Hepatocyte (in vitro differentiated cells): ENCODE measurements around the gene SEMA6A. TPM values are rescaled to one million over a fixed set of nuclear protein-coding genes. Genes with fewer than 3 reads are reported as not detected.

Experiments
- DNase-seq: peaks from one replicate; pipeline ENCODE4 v3.0.0-alpha.2; 2016; ENCODE audit warnings: low spot score
- H2AFZ ChIP-seq: fragments of 200-600 bp; sonication (generic); 2 replicates; pipeline ENCODE4 v1.6.0; 2016; ENCODE audit warnings: antibody characterized with exemption, mild to moderate bottlenecking
- H3K27ac ChIP-seq: fragments of 200-600 bp; sonication (generic); 2 replicates; pipeline ENCODE4 v1.5.1; 2016; ENCODE audit warnings: mild to moderate bottlenecking
- H3K27me3 ChIP-seq: fragments of 200-600 bp; sonication (generic); 2 replicates; pipeline ENCODE4 v1.6.1; 2016
- H3K36me3 ChIP-seq: fragments of 200-600 bp; sonication (generic); replicated peaks from 2 replicates; pipeline ENCODE4 v1.5.1; 2016; ENCODE audit warnings: low read depth; ENCODE audit not compliant: insufficient read depth
- H3K4me1 ChIP-seq: fragments of 200-600 bp; sonication (generic); 2 replicates; pipeline ENCODE4 v1.5.1; 2016; ENCODE audit warnings: mild to moderate bottlenecking, moderate library complexity; ENCODE audit not compliant: insufficient read depth
- H3K4me2 ChIP-seq: fragments of 200-600 bp; sonication (generic); 2 replicates; pipeline ENCODE4 v1.6.0; 2016
- H3K4me3 ChIP-seq: fragments of 200-600 bp; sonication (generic); 2 replicates; pipeline ENCODE4 v1.5.1; 2016; ENCODE audit warnings: mild to moderate bottlenecking
- H3K79me2 ChIP-seq: fragments of 200-600 bp; sonication (generic); 2 replicates; pipeline ENCODE4 v1.6.0; 2017; ENCODE audit warnings: mild to moderate bottlenecking
- H3K9me2 ChIP-seq: fragments of 200-600 bp; sonication (generic); replicated peaks from 2 replicates; pipeline ENCODE4 v1.6.0; 2017; ENCODE audit warnings: mild to moderate bottlenecking; ENCODE audit not compliant: insufficient read depth
- H3K9me3 ChIP-seq: fragments of 200-600 bp; sonication (generic); 2 replicates; pipeline ENCODE4 v1.5.1; 2016; ENCODE audit warnings: low read depth, mild to moderate bottlenecking
- H4K20me1 ChIP-seq: fragments of 200-600 bp; sonication (generic); 2 replicates; pipeline ENCODE4 v1.6.0; 2016; ENCODE audit warnings: mild to moderate bottlenecking; ENCODE audit not compliant: insufficient read depth, poor library complexity, severe bottlenecking
- EZH2 ChIP-seq: fragments of 200-600 bp; sonication (generic); IDR thresholded peaks from 2 replicates; pipeline ENCODE4 v1.6.1; 2016; ENCODE audit warnings: antibody characterized with exemption, mild to moderate bottlenecking, borderline replicate concordance
- EZH2phosphoT487 ChIP-seq: fragments of 200-600 bp; sonication (generic); IDR thresholded peaks from one replicate; pipeline ENCODE4 v1.6.1; 2018; ENCODE audit warnings: antibody characterized with exemption, mild to moderate bottlenecking, low read depth, moderate library complexity; ENCODE audit not compliant: unreplicated experiment, severe bottlenecking
- WGBS: methylation state at CpG from one replicate; pipeline ENCODE4 v1.1.6; 2016; ENCODE audit warnings: low lambda C conversion rate; ENCODE audit errors: missing lambda C conversion rate; 5-methylcytosine and 5-hydroxymethylcytosine counted together
- polyA plus RNA-seq: library from polyadenylated mRNA; unstranded; fragments of >200 nt; fragmentation: Nextera tagmentation; extraction: Ambion mirVana; gene quantifications from 2 replicates; pipeline ENCODE4 v1.2.1, GENCODE V29; 2016
- total RNA-seq: library from RNA; depleted of rRNA; stranded (reverse); fragments of >200 nt; gene quantifications from 2 replicates; pipeline ENCODE4 v1.2.3, GENCODE V29; 2014
- TF ChIP-seq, protein P1 (sequence below): fragments of 200-600 bp; sonication (generic); IDR thresholded peaks from 2 replicates; pipeline ENCODE4 v1.5.1; 2016; ENCODE audit warnings: antibody characterized with exemption, mild to moderate bottlenecking; ENCODE audit not compliant: poor library complexity

SEMA6A gene
- total and polyA plus RNA-seq, 2 experiments from 2014 or later: 38.2 to 68.6 TPM

GRCh38 chr5:116453988-116454411 is 120.6 kb downstream of the SEMA6A start:
- peak overlapping the region; percentile 59 for H3K4me2 ChIP-seq
- no peaks in the 10 kb centered on the region for H3K9me2 ChIP-seq
- no peaks in the 10 kb centered on the region for H3K79me2 ChIP-seq
- H3K36me3 ChIP-seq: no peaks in the 10 kb centered on the region
- H3K9me3 ChIP-seq: no peaks in the 10 kb centered on the region
- H3K27me3 ChIP-seq: no peaks in the 10 kb centered on the region
- TF ChIP-seq EZH2 (no peak), EZH2phosphoT487 (no peak)
- TF ChIP-seq, protein P1, sequence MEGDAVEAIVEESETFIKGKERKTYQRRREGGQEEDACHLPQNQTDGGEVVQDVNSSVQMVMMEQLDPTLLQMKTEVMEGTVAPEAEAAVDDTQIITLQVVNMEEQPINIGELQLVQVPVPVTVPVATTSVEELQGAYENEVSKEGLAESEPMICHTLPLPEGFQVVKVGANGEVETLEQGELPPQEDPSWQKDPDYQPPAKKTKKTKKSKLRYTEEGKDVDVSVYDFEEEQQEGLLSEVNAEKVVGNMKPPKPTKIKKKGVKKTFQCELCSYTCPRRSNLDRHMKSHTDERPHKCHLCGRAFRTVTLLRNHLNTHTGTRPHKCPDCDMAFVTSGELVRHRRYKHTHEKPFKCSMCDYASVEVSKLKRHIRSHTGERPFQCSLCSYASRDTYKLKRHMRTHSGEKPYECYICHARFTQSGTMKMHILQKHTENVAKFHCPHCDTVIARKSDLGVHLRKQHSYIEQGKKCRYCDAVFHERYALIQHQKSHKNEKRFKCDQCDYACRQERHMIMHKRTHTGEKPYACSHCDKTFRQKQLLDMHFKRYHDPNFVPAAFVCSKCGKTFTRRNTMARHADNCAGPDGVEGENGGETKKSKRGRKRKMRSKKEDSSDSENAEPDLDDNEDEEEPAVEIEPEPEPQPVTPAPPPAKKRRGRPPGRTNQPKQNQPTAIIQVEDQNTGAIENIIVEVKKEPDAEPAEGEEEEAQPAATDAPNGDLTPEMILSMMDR: no peak
- DNase-seq: no peak
- H3K4me3 ChIP-seq: no peak overlapping the region
- peaks cover 18% of the 10 kb centered on the region for H3K4me1 ChIP-seq
- H2AFZ ChIP-seq: no peak overlapping the region
- H4K20me1 ChIP-seq: no peaks in the 10 kb centered on the region
- H3K27ac ChIP-seq: peak overlapping the region; percentile 42
- 45% methylated on average over 5 of the region's 5 CpGs for WGBS

GRCh38 chr5:116452774-116453368 is 121.8 kb downstream of the SEMA6A start:
- no peak overlapping the region for H2AFZ ChIP-seq
- H4K20me1 ChIP-seq: no peaks in the 10 kb centered on the region
- no peaks in the 10 kb centered on the region for H3K27me3 ChIP-seq
- no peaks in the 10 kb centered on the region for H3K9me3 ChIP-seq
- H3K4me1 ChIP-seq: peaks cover 20% of the 10 kb centered on the region
- no peak overlapping the region for H3K4me2 ChIP-seq
- no peak overlapping the region for H3K27ac ChIP-seq
- no peaks in the 10 kb centered on the region for H3K79me2 ChIP-seq
- 88% methylated on average over 2 of the region's 2 CpGs for WGBS
- H3K4me3 ChIP-seq: no peak overlapping the region
- TF ChIP-seq EZH2 (no peak), EZH2phosphoT487 (no peak)
- TF ChIP-seq, protein P1: no peak
- no peaks in the 10 kb centered on the region for H3K36me3 ChIP-seq
- DNase-seq: no peak
- no peaks in the 10 kb centered on the region for H3K9me2 ChIP-seq

DNA sequence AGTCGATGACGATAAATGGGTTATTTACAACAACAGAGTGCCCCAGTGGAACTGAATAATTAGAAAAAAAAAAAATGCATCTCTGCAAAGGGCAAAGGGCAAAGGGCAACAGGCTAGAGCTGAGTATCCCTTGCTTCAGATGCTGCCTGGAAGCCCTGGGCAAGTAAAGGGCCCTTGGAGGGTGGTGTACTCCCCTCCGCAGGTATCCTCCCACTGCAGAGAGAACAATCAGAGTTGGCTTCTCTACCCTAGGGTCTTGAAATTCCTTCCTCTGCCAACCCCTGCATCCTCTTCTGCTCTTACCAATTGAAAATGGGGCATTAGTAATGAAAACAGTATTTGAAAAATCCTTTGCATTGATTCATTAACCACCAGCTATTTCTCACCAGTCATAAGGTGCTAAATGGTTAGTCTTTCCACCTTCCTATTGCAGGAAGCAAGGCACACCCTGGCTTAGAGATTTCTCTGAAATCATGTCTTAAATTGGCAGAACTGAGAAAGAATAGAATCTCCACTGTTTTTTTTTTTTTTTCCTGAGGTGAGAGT is 122.6 kb downstream of the SEMA6A start:
- no peak for DNase-seq
- TF ChIP-seq EZH2phosphoT487 (no peak), EZH2 (no peak)
- TF ChIP-seq, protein P1: no peak
- Histone ChIP-seq H4K20me1 (no peaks in the 10 kb centered on the region), H3K4me2 (no peak overlapping the region), H3K9me3 (no peaks in the 10 kb centered on the region), H2AFZ (no peak overlapping the region), H3K4me3 (no peak overlapping the region), H3K36me3 (no peaks in the 10 kb centered on the region), H3K4me1 (peaks cover 20% of the 10 kb centered on the region), H3K27ac (no peak overlapping the region), H3K79me2 (no peaks in the 10 kb centered on the region), H3K27me3 (no peaks in the 10 kb centered on the region), H3K9me2 (no peaks in the 10 kb centered on the region)
- 100% methylated on average over 3 of the region's 3 CpGs for WGBS
